ENCODE data around the gene RPH3AL. TPM values are rescaled to one million over a fixed set of nuclear protein-coding genes. Genes with fewer than 3 reads are reported as not detected.

The RPH3AL gene
- total and polyA plus RNA-seq, 2 donors from 2014 or later: 18.1 to 55.9 TPM

DNA sequence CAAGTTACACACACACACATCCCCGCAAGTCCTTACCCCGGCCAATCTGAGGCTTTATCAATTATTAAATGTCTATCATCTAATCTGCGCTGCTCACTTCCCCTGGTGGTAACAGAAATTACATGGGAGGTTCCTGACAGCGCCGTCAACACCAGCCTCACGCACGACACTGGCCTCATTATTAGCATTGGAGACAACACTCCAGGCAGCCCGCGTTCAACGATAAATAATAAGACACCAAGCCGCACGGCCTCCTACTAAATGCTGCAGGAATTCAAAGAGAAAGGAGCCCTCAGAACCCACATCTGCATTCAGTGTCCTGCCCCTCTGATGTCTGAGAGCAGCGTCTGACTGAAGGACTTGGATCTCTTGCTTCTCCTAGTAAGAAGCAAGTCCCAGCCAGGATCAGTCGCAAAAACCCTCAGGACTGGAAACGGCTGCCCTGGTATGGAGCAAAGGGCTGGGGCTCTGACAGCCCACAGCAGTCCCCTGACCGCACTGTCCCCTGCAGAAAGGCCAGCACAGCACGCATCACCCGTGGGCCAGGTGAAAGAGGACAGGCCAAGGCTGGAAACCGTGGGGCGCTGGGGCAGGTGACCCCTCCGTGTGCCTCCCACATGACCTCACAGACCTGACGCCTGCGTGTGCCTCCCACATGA is 7.6 kb upstream of the RPH3AL start:
- Histone ChIP-seq H3K27me3 (ENCODE audit: control insufficient read depth, insufficient read depth, low read length) (no peaks in the 10 kb centered on the region), H3K9me3 (ENCODE audit: control insufficient read depth in 2 of 3, insufficient read depth in 1 of 3, low read length in 3 of 3) (no peaks in the 10 kb centered on the region), H3K9ac (ENCODE audit: low read length in 3 of 3) (no peak overlapping the region), H3K4me1 (ENCODE audit: control insufficient read depth in 2 of 3, insufficient read depth in 2 of 3, low read depth in 1 of 3, low read length in 3 of 3) (peaks cover 0 to 1% (median 0%) of the 10 kb centered on the region in 3 donors), H3K27ac (ENCODE audit: low read depth in 2 of 2, low read length in 2 of 2) (no peak overlapping the region), H3K36me3 (ENCODE audit: control insufficient read depth in 2 of 3, insufficient read depth in 3 of 3, low read length in 3 of 3) (no peaks in the 10 kb centered on the region), H3K4me3 (ENCODE audit: low read length in 3 of 3) (no peak overlapping the region)
- DNase-seq (peak in 1 of 5 donors; percentile 60), FAIRE-seq (no peak)
- intact Hi-C loops (cut with DNase I): no loop called here
- TF ChIP-seq, protein P1, sequence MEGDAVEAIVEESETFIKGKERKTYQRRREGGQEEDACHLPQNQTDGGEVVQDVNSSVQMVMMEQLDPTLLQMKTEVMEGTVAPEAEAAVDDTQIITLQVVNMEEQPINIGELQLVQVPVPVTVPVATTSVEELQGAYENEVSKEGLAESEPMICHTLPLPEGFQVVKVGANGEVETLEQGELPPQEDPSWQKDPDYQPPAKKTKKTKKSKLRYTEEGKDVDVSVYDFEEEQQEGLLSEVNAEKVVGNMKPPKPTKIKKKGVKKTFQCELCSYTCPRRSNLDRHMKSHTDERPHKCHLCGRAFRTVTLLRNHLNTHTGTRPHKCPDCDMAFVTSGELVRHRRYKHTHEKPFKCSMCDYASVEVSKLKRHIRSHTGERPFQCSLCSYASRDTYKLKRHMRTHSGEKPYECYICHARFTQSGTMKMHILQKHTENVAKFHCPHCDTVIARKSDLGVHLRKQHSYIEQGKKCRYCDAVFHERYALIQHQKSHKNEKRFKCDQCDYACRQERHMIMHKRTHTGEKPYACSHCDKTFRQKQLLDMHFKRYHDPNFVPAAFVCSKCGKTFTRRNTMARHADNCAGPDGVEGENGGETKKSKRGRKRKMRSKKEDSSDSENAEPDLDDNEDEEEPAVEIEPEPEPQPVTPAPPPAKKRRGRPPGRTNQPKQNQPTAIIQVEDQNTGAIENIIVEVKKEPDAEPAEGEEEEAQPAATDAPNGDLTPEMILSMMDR (IDR thresholded peaks at IDR 0.05; ENCODE audit: borderline replicate concordance, extremely low read depth, insufficient read depth): no peak

- H3K4me3 ChIP-seq (ENCODE audit: low read length in 3 of 3): no peak overlapping the region
- DNase-seq (peak in 1 of 5 donors; percentile 64), FAIRE-seq (no peak)
- TF ChIP-seq, protein P1 (IDR thresholded peaks at IDR 0.05; ENCODE audit: borderline replicate concordance, extremely low read depth, insufficient read depth): no peak
- H3K36me3 ChIP-seq (ENCODE audit: control insufficient read depth in 2 of 3, insufficient read depth in 3 of 3, low read length in 3 of 3): no peaks in the 10 kb centered on the region
- intact Hi-C loops (cut with DNase I): no loop called here
- no peaks in the 10 kb centered on the region for H3K9me3 ChIP-seq (ENCODE audit: control insufficient read depth in 2 of 3, insufficient read depth in 1 of 3, low read length in 3 of 3)
- H3K9ac ChIP-seq (ENCODE audit: low read length in 3 of 3): no peak overlapping the region
- peaks cover 0 to 14% (median 10%) of the 10 kb centered on the region in 3 donors for H3K4me1 ChIP-seq (ENCODE audit: control insufficient read depth in 2 of 3, insufficient read depth in 2 of 3, low read depth in 1 of 3, low read length in 3 of 3)
- no peaks in the 10 kb centered on the region for H3K27me3 ChIP-seq (ENCODE audit: control insufficient read depth, insufficient read depth, low read length)
- no peak overlapping the region for H3K27ac ChIP-seq (ENCODE audit: low read depth in 2 of 2, low read length in 2 of 2)
Measured at GRCh38 chr17:358491-359151, 6.0 kb upstream of the RPH3AL start.

- intact Hi-C loops (cut with DNase I): no loop called here
- FAIRE-seq (no peak), DNase-seq (peak in 1 of 5 donors; percentile 53)
- TF ChIP-seq, protein P1 (IDR thresholded peaks at IDR 0.05; ENCODE audit: borderline replicate concordance, extremely low read depth, insufficient read depth): no peak
- no peaks in the 10 kb centered on the region for H3K36me3 ChIP-seq (ENCODE audit: control insufficient read depth in 2 of 3, insufficient read depth in 3 of 3, low read length in 3 of 3)
- H3K9ac ChIP-seq (ENCODE audit: low read length in 3 of 3): no peak overlapping the region
- no peak overlapping the region for H3K27ac ChIP-seq (ENCODE audit: low read depth in 2 of 2, low read length in 2 of 2)
- no peaks in the 10 kb centered on the region for H3K9me3 ChIP-seq (ENCODE audit: control insufficient read depth in 2 of 3, insufficient read depth in 1 of 3, low read length in 3 of 3)
- H3K4me1 ChIP-seq (ENCODE audit: control insufficient read depth in 2 of 3, insufficient read depth in 2 of 3, low read depth in 1 of 3, low read length in 3 of 3): peaks cover 3 to 24% (median 20%) of the 10 kb centered on the region in 3 donors
- H3K27me3 ChIP-seq (ENCODE audit: control insufficient read depth, insufficient read depth, low read length): no peaks in the 10 kb centered on the region
- no peak overlapping the region for H3K4me3 ChIP-seq (ENCODE audit: low read length in 3 of 3)
Measured at GRCh38 chr17:357644-358043, 5.0 kb upstream of the RPH3AL start.
